GM23248 (cell line): ENCODE measurements around the gene WDR43. TPM values are rescaled to one million over a fixed set of nuclear protein-coding genes. Genes with fewer than 3 reads are reported as not detected.
"Not testable (repeated sequence)": the region's sequence is repeated elsewhere in the genome, so short reads cannot be mapped to it uniquely, and the experiment has no call there.

Source experiments
- DNase-seq: peaks from one replicate; pipeline ENCODE4 v3.0.0-alpha.2; 2015
- H2AFZ ChIP-seq: fragments of 200-600 bp; sonication (generic); 2 replicates; pipeline ENCODE4 v1.6.1; 2016; ENCODE audit warnings: antibody characterized with exemption
- H3F3A ChIP-seq: fragments of 200-600 bp; sonication (generic); 2 replicates; pipeline ENCODE4 v1.6.1; 2016; ENCODE audit warnings: mild to moderate bottlenecking, antibody characterized with exemption, mixed run types; ENCODE audit not compliant: insufficient read depth
- H3K27ac ChIP-seq: fragments of 200-600 bp; sonication (generic); 2 replicates; pipeline ENCODE4 v1.5.1; 2016; ENCODE audit warnings: mild to moderate bottlenecking
- H3K27me3 ChIP-seq: fragments of 200-600 bp; sonication (generic); replicated peaks from 2 replicates; pipeline ENCODE4 v1.6.1; 2016; ENCODE audit warnings: mild to moderate bottlenecking; ENCODE audit not compliant: insufficient read depth
- H3K36me3 ChIP-seq: fragments of 200-600 bp; sonication (generic); 2 replicates; pipeline ENCODE4 v1.6.1; 2016; ENCODE audit warnings: low read depth, mild to moderate bottlenecking
- H3K4me1 ChIP-seq: fragments of 200-600 bp; sonication (generic); 2 replicates; pipeline ENCODE4 v1.6.1; 2016; ENCODE audit warnings: mild to moderate bottlenecking; ENCODE audit not compliant: insufficient read depth
- H3K4me2 ChIP-seq: fragments of 200-600 bp; sonication (generic); one replicate; pipeline ENCODE4 v1.6.1; 2016; ENCODE audit warnings: mild to moderate bottlenecking; ENCODE audit not compliant: unreplicated experiment
- H3K4me3 ChIP-seq: fragments of 200-600 bp; sonication (generic); 2 replicates; pipeline ENCODE4 v1.5.1; 2016; ENCODE audit warnings: mild to moderate bottlenecking
- H3K79me2 ChIP-seq: fragments of 200-600 bp; sonication (generic); 2 replicates; pipeline ENCODE4 v1.6.1; 2016; ENCODE audit warnings: mild to moderate bottlenecking; ENCODE audit not compliant: insufficient read depth
- H3K9ac ChIP-seq: fragments of 200-600 bp; sonication (generic); 2 replicates; pipeline ENCODE4 v1.6.1; 2016; ENCODE audit warnings: mild to moderate bottlenecking
- H3K9me2 ChIP-seq: fragments of 200-600 bp; sonication (generic); 2 replicates; pipeline ENCODE4 v1.6.1; 2016; ENCODE audit warnings: mixed run types, mild to moderate bottlenecking, moderate library complexity; ENCODE audit not compliant: insufficient read depth
- H3K9me3 ChIP-seq: fragments of 200-600 bp; sonication (generic); one replicate; pipeline ENCODE4 v1.6.1; 2017; ENCODE audit warnings: low read depth
- H4K20me1 ChIP-seq: fragments of 200-600 bp; sonication (generic); 2 replicates; pipeline ENCODE4 v1.6.0; 2016; ENCODE audit not compliant: insufficient read depth
- EZH2 ChIP-seq: fragments of 200-600 bp; sonication (generic); IDR thresholded peaks from 2 replicates; pipeline ENCODE4 v1.6.1; 2018; ENCODE audit warnings: antibody characterized with exemption, mild to moderate bottlenecking; ENCODE audit not compliant: insufficient read depth, poor library complexity, severe bottlenecking
- EZH2phosphoT487 ChIP-seq: fragments of 200-600 bp; sonication (generic); IDR thresholded peaks from 2 replicates; pipeline ENCODE4 v1.6.1; 2018; ENCODE audit warnings: antibody characterized with exemption, moderate library complexity, mild to moderate bottlenecking, low read depth; ENCODE audit not compliant: insufficient read depth
- WGBS, 2 experiments: methylation state at CpG; one replicate each; pipeline ENCODE4 v1.1.6; 2015 to 2017; ENCODE audit warnings: low lambda C conversion rate in 2 of 2, low coverage in 1 of 2; ENCODE audit errors: missing lambda C conversion rate in 2 of 2; 5-methylcytosine and 5-hydroxymethylcytosine counted together
- in situ Hi-C: fragments of 300-500 bp; cut with MboI; formaldehyde crosslinking; loops from 2 replicates; pipeline ENCODE4 v1.15.0; 2020
- polyA plus RNA-seq: library from polyadenylated mRNA; unstranded; fragments of >200 nt; fragmentation: Nextera tagmentation; extraction: Ambion mirVana; gene quantifications from 2 replicates; pipeline ENCODE4 v1.2.1, GENCODE V29; 2016
- total RNA-seq: library from RNA; depleted of rRNA; stranded (reverse); fragments of >200 nt; shearing (Covaris generic); gene quantifications from 2 replicates; pipeline ENCODE4 v1.2.3, GENCODE V29; 2014

The WDR43 gene
- total and polyA plus RNA-seq, 2 experiments from 2014 or later = 31.3 to 71.8 TPM

DNA sequence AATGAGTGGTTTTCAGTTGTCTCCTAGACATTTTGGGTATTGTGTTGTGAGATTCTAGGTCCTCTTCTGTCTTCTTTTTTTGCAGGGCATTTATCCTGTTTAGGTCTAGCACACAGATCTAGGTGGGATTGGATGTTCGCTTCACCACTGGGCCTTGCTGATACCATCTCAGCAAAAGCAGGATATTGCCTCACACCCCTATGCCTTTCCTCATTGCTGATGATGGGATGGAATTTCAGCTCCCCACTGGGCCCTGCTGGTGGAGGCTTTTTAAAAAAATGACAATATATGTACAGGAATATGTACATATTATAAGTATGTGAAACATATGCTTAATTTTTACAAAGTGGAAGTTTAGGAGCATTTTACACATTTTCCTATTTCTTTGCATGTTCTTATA is 81.2 kb downstream of the WDR43 start:
- Histone ChIP-seq H3K4me2 (no peak overlapping the region), H3K9ac (no peak overlapping the region), H3K27ac (no peak overlapping the region), H3K79me2 (no peaks in the 10 kb centered on the region), H4K20me1 (no peaks in the 10 kb centered on the region), H3K9me2 (no peaks in the 10 kb centered on the region), H3K4me1 (no peaks in the 10 kb centered on the region), H3F3A (no peaks in the 10 kb centered on the region), H3K9me3 (no peaks in the 10 kb centered on the region), H3K36me3 (no peaks in the 10 kb centered on the region), H3K27me3 (0 out of 2 replicates have a peak, but pooled peaks cover 3% of the 10 kb centered on the region), H3K4me3 (no peak overlapping the region), H2AFZ (no peak overlapping the region)
- no peak for TF ChIP-seq EZH2
- no peak for TF ChIP-seq EZH2phosphoT487
- no peak for DNase-seq
- 88 to 100% methylated on average over 1 of the region's 1 CpG for WGBS, 2 experiments
- in situ Hi-C loops = no loop called here

DNA sequence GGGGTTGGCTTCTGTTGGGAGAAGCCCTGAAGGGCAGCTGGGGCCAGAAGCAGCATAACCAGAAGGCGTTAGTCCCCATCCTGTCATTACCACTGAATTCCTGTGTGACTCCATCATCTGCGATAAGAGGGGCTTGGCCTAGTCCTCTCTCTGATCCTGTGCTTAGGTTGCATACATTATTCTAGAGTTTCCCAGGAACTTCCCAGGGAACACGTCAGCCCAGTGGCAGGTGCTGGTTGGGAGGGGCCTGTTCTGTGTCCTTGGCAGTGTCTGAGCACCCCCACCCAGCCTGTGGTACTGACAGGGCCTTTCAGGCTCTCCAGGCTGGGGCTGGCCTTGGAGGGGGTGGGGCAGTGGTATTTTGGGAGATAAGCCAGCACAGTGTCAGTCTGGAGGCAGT is 82.1 kb downstream of the WDR43 start:
- H3K4me2 ChIP-seq = no peak overlapping the region
- no peaks in the 10 kb centered on the region for H3K36me3 ChIP-seq
- no peaks in the 10 kb centered on the region for H3K79me2 ChIP-seq
- no peaks in the 10 kb centered on the region for H4K20me1 ChIP-seq
- in situ Hi-C loops = no loop called here
- 0 out of 2 replicates have a peak, but pooled peaks cover 3% of the 10 kb centered on the region for H3K27me3 ChIP-seq
- H3K4me1 ChIP-seq = no peaks in the 10 kb centered on the region
- H2AFZ ChIP-seq = no peak overlapping the region
- H3K9me2 ChIP-seq = no peaks in the 10 kb centered on the region
- WGBS, 2 experiments = 55 to 64% methylated on average over 3 of the region's 3 CpGs
- no peaks in the 10 kb centered on the region for H3F3A ChIP-seq
- no peak overlapping the region for H3K4me3 ChIP-seq
- H3K27ac ChIP-seq = no peak overlapping the region
- no peaks in the 10 kb centered on the region for H3K9me3 ChIP-seq
- no peak for TF ChIP-seq EZH2
- no peak for TF ChIP-seq EZH2phosphoT487
- DNase-seq = peak; percentile 28
- no peak overlapping the region for H3K9ac ChIP-seq

DNA sequence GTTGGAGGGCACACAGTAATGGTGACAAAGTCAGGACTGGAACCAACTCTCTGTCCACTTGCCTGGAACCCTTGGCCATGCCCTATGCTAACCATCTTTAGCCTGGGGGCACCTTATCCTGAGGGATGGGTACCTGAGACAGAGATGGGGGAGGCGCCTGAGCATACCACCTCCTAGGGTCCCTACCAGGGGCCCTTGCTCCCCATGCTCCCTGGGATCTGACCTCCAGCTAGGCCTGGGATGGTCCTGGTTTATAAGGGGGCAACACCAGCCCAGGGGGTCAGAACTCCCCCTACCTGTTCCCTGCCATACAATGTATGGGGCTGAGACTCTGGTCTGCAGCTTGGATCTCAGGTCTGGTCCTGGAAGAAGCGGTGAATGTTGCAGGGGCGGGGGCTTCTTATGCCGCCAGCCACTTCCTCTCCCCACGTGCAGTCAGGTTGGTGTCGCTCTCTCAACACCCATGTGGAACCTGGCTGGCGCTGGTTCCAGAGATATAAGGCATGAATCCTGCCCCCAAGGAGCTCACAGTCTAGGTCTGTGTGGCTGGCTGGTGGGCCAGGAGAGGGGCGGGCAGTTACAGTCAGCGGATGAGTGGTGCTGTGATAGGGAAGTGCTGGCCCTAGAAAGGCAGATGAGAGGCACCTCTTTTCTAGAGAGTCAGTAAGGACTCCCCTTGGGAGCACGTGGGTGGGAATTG is 82.9 kb downstream of the WDR43 start:
- Histone ChIP-seq H2AFZ (no peak overlapping the region), H3K79me2 (no peaks in the 10 kb centered on the region), H3K4me2 (no peak overlapping the region), H3F3A (no peaks in the 10 kb centered on the region), H3K4me1 (no peaks in the 10 kb centered on the region), H3K9ac (no peak overlapping the region), H4K20me1 (no peaks in the 10 kb centered on the region), H3K36me3 (no peaks in the 10 kb centered on the region), H3K9me2 (no peaks in the 10 kb centered on the region), H3K9me3 (no peaks in the 10 kb centered on the region), H3K27me3 (no peaks in the 10 kb centered on the region), H3K27ac (no peak overlapping the region), H3K4me3 (no peak overlapping the region)
- no peak for DNase-seq
- TF ChIP-seq EZH2 (no peak), EZH2phosphoT487 (no peak)
- 87% methylated on average over 10 of the region's 10 CpGs for WGBS, 2 experiments
- in situ Hi-C loops = no loop called here

DNA sequence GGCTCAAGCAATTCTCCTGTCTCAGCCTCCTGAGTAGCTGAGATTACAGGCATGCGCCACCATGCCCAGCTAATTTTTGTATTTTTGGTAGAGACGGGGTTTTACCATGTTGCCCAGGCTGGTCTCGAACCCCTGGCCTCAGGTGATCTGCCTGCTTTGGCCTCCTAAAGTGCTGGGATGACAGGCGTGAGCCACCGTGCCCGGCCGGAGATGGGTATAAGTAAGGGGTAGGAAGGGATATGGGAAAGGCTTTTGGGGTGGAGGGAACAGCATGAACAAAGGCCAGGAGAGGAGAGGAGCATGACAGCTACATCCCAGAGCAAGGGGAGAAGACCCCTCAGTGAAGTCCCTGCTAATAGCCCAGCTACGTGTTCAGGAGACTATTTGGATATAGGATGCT is 83.5 kb downstream of the WDR43 start:
- in situ Hi-C loops, DNase-seq, H4K20me1 ChIP-seq, H3K9me2 ChIP-seq, H3K27me3 ChIP-seq, H3K4me3 ChIP-seq, H2AFZ ChIP-seq, H3K9ac ChIP-seq, H3K27ac ChIP-seq, H3F3A ChIP-seq, H3K36me3 ChIP-seq, H3K79me2 ChIP-seq, H3K4me1 ChIP-seq, H3K4me2 ChIP-seq, H3K9me3 ChIP-seq: not testable (repeated sequence)
- WGBS, 2 experiments = 78 to 82% methylated on average over 8 of the region's 8 CpGs

DNA sequence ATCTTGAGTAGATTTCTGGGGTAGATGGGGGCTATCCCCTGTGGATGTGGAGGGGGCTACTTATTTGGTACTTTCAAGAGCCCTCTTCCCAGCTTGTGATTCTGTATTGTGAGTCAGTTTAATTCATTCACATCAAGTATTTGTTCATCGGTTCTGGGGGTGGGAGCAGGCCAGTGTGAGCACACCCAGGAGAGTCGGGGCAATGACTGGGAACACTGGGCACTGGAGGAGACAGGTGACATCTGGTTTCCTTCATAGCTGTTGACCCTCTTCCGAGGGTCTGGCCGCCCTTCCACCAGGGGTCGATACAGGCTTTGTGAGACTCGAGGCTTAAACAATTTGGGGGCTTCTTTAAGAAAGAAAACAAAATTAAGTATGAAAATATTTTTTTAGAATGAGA is 84.1 kb downstream of the WDR43 start:
- Histone ChIP-seq H3K4me1 (no peaks in the 10 kb centered on the region), H3K79me2 (no peaks in the 10 kb centered on the region), H3K36me3 (no peaks in the 10 kb centered on the region), H3F3A (no peaks in the 10 kb centered on the region), H3K4me2 (no peak overlapping the region), H3K9ac (no peak overlapping the region), H4K20me1 (no peaks in the 10 kb centered on the region), H3K9me3 (no peaks in the 10 kb centered on the region), H2AFZ (no peak overlapping the region), H3K27me3 (no peaks in the 10 kb centered on the region), H3K27ac (no peak overlapping the region), H3K9me2 (no peaks in the 10 kb centered on the region), H3K4me3 (no peak overlapping the region)
- TF ChIP-seq EZH2phosphoT487 (no peak), EZH2 (no peak)
- no peak for DNase-seq
- 58 to 72% methylated on average over 6 of the region's 6 CpGs for WGBS, 2 experiments
- in situ Hi-C loops = no loop called here
